Mammary epithelial cell (primary cell): ENCODE data around the gene DNM2.

ENCODE experiments used
- EZH2 ChIP-seq: IDR thresholded peaks from 2 replicates; pipeline ENCODE4 v1.6.1; 2012; ENCODE audit warnings: low read length, inconsistent platforms, borderline replicate concordance
- TF ChIP-seq, protein P1 (sequence below), 2 donors: IDR thresholded peaks in 1 of 2; conservative IDR thresholded peaks in 1 of 2; 2 replicates each; pipeline ENCODE4 v1.5.1; 2011 to 2012; ENCODE audit warnings: inconsistent platforms in 2 of 2, low read length in 2 of 2, mild to moderate bottlenecking in 2 of 2, control low read depth in 1 of 2, low read depth in 1 of 2; ENCODE audit not compliant: insufficient read depth in 1 of 2; ENCODE audit errors: extremely low read depth in 1 of 2

DNA sequence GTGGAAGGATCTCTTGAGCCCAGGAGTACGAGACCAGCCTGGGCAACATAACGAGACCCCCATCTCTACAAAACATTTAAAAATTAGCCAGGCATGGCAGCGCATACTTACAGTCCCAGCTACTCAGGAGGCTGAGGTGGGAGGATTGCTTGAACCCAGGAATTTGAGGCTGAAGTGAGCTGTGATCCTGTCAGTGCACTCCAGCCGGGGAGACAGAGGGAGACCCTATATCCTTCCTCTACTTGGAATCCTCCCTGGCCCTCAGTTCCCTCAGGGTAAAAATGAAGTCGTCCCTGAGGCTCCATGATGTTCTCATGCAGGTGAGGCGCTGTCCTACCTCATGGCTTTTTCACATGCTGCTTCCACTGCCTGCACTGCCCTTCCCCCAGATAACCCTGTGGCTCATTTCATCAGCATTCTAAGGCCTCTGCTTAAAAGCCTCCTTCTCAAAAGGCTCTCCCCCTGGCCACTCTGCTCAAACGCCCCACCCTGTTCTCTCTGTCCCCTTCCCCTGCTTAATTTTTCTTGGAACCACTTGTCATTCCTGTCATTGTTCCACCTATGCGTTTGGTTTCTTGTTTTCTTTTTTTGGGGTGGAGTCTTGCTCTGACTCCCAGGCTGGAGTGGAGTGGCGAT is 19.2 kb downstream of the DNM2 start:
- TF ChIP-seq EZH2, result no peak
- TF ChIP-seq, protein P1, sequence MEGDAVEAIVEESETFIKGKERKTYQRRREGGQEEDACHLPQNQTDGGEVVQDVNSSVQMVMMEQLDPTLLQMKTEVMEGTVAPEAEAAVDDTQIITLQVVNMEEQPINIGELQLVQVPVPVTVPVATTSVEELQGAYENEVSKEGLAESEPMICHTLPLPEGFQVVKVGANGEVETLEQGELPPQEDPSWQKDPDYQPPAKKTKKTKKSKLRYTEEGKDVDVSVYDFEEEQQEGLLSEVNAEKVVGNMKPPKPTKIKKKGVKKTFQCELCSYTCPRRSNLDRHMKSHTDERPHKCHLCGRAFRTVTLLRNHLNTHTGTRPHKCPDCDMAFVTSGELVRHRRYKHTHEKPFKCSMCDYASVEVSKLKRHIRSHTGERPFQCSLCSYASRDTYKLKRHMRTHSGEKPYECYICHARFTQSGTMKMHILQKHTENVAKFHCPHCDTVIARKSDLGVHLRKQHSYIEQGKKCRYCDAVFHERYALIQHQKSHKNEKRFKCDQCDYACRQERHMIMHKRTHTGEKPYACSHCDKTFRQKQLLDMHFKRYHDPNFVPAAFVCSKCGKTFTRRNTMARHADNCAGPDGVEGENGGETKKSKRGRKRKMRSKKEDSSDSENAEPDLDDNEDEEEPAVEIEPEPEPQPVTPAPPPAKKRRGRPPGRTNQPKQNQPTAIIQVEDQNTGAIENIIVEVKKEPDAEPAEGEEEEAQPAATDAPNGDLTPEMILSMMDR (conservative IDR thresholded peaks at IDR 0.05 in 1 of 2, IDR thresholded peaks at IDR 0.05 in 1 of 2; ENCODE audit: extremely low read depth in 1 of 2, insufficient read depth in 1 of 2, low read depth in 1 of 2, low read length in 2 of 2), result no peak
